Esophagus squamous epithelium (tissue), 5 donors: ENCODE measurements around the gene CSMD2. TPM values are rescaled to one million over a fixed set of nuclear protein-coding genes. Genes with fewer than 3 reads are reported as not detected.

Source experiments
- DNase-seq: peaks from one replicate; lab custom pipeline; 2025; lab: John Stamatoyannopoulos, UW
- H3K27ac ChIP-seq, 4 donors: fragments of 200-600 bp; sonication (generic); one replicate each; pipeline ENCODE4 v1.5.1; 2016 to 2019; ENCODE audit warnings: mild to moderate bottlenecking in 1 of 4
- H3K27me3 ChIP-seq, 4 donors: fragments of 200-600 bp; sonication (generic); 1 replicate in 3 of 4; 2 replicates in 1 of 4; pipeline versions ENCODE4 v1.5.1 to v1.6.0; 2017 to 2021; ENCODE audit warnings: antibody characterized with exemption in 1 of 4
- H3K36me3 ChIP-seq, 3 donors: fragments of 200-600 bp; sonication (generic); one replicate each; pipeline ENCODE4 v1.5.1; 2016 to 2019
- H3K4me1 ChIP-seq, 3 donors: fragments of 200-600 bp; sonication (generic); one replicate each; pipeline ENCODE4 v1.5.1; 2017 to 2019
- H3K4me3 ChIP-seq, 4 donors: fragments of 200-600 bp; sonication (generic); 1 replicate in 3 of 4; 2 replicates in 1 of 4; pipeline ENCODE4 v1.5.1; 2016 to 2019; ENCODE audit warnings: mild to moderate bottlenecking in 2 of 4, moderate library complexity in 1 of 4
- H3K9me3 ChIP-seq, 3 donors: fragments of 200-600 bp; sonication (generic); one replicate each; pipeline ENCODE4 v1.5.1; 2016 to 2019
- POLR2A ChIP-seq, 4 donors: fragments of 450-650 bp; IDR thresholded peaks; one replicate each; pipeline ENCODE4 v1.6.1; 2017; ENCODE audit warnings: antibody characterized with exemption in 4 of 4, mild to moderate bottlenecking in 4 of 4, moderate library complexity in 3 of 4
- WGBS, 2 donors: methylation state at CpG; one replicate each; pipeline ENCODE4 v1.1.5; 2018; 5-methylcytosine and 5-hydroxymethylcytosine counted together
- intact Hi-C: fragments of 100-400 bp; cut with DNase I; formaldehyde crosslinking; loops from one replicate; pipeline ENCODE4 v1.15.0; 2022
- total RNA-seq, 4 donors: library from RNA; depleted of rRNA; stranded (reverse); fragments of >200 nt; gene quantifications; one replicate each; pipeline ENCODE4 v1.1.0, GENCODE V29; 2016
- TF ChIP-seq, protein P1 (sequence below), 6 experiments: fragments of 450-650 bp in 4 of 6; fragments of 200-600 bp in 2 of 6; sonication (generic) in 2 of 6; IDR thresholded peaks; one replicate each; pipeline ENCODE4 v1.5.1; 2016 to 2019; ENCODE audit warnings: antibody characterized with exemption in 6 of 6, mild to moderate bottlenecking in 4 of 6, moderate library complexity in 4 of 6
- donor health status: DM: yes; HTN: yes; CAD: no.

Gene CSMD2
- total RNA-seq, 4 donors from 2014 or later, result under 0.01 to 0.13 TPM; not detected in 2

GRCh38 chr1:33724348-33724747, 440.7 kb downstream of the CSMD2 start:
- Histone ChIP-seq H3K36me3 (no peaks in the 10 kb centered on the region), H3K27ac (no peak overlapping the region), H3K9me3 (no peaks in the 10 kb centered on the region), H3K4me3 (no peak overlapping the region), H3K4me1 (no peaks in the 10 kb centered on the region), H3K27me3 (peaks cover 0 to 3% (median 0%) of the 10 kb centered on the region in 4 donors)
- intact Hi-C loops, result no loop called here
- no peak for DNase-seq
- TF ChIP-seq, protein P1, sequence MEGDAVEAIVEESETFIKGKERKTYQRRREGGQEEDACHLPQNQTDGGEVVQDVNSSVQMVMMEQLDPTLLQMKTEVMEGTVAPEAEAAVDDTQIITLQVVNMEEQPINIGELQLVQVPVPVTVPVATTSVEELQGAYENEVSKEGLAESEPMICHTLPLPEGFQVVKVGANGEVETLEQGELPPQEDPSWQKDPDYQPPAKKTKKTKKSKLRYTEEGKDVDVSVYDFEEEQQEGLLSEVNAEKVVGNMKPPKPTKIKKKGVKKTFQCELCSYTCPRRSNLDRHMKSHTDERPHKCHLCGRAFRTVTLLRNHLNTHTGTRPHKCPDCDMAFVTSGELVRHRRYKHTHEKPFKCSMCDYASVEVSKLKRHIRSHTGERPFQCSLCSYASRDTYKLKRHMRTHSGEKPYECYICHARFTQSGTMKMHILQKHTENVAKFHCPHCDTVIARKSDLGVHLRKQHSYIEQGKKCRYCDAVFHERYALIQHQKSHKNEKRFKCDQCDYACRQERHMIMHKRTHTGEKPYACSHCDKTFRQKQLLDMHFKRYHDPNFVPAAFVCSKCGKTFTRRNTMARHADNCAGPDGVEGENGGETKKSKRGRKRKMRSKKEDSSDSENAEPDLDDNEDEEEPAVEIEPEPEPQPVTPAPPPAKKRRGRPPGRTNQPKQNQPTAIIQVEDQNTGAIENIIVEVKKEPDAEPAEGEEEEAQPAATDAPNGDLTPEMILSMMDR (IDR thresholded peaks at IDR 0.05), result no peak
- TF ChIP-seq POLR2A (IDR thresholded peaks at IDR 0.05), result no peak
- WGBS, 2 donors, result 84 to 85% methylated on average over 2 to 7 of the region's 11 CpGs

DNA sequence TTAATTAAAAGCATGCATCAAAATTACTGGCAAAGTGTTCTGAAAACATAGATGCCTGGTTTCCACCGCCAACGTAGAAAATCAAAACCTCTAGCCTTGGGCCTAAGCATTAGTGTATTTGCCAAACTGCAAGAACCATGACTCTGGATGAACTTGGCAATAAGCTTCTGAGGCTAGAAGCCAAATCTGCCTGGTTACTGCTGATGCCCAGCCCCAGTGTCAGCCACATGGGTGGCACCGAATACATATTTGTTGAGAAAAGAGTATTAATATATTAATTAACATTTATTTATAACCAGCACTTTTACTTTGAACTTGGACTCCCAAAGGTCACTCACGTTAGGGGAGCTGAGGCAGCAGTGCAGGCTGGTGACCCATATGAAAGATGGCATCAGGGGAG, 441.8 kb downstream of the CSMD2 start:
- Histone ChIP-seq H3K27me3 (no peaks in the 10 kb centered on the region), H3K36me3 (no peaks in the 10 kb centered on the region), H3K9me3 (no peaks in the 10 kb centered on the region), H3K4me1 (no peaks in the 10 kb centered on the region), H3K27ac (no peak overlapping the region), H3K4me3 (no peak overlapping the region)
- no peak for TF ChIP-seq POLR2A (IDR thresholded peaks at IDR 0.05)
- TF ChIP-seq, protein P1 (IDR thresholded peaks at IDR 0.05), result no peak
- intact Hi-C loops, result no loop called here
- WGBS, 2 donors, result 57 to 62% methylated on average over 4 of the region's 4 CpGs
- DNase-seq, result no peak

DNA sequence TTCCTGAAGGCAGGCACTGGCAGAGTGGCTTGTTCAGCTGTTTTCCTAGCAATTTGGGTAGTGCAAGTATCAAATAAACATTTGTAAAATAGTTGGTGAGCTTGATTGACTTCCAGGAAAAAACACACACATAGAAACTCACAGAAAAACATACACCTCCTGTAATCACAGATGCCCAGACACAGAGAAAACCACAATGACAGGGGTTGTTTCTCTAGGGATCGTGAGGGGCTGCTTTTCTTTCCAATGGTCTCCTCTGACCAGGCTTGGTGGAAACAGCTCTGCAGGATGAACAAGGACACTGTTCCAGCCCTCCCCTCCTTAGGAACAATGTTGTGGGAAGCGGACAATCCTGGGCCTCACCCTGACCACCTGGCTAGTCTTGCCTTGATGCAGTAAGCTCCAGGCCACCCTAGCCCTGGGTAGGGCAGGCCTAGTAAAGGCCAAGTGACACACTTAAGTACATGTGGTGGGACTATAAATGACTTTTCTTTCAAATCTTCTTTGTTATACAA, 443.7 kb downstream of the CSMD2 start:
- DNase-seq, result no peak
- no peaks in the 10 kb centered on the region for H3K9me3 ChIP-seq
- H3K27ac ChIP-seq, result no peak overlapping the region
- TF ChIP-seq, protein P1 (IDR thresholded peaks at IDR 0.05), result no peak
- no peak for TF ChIP-seq POLR2A (IDR thresholded peaks at IDR 0.05)
- H3K36me3 ChIP-seq, result no peaks in the 10 kb centered on the region
- no peaks in the 10 kb centered on the region for H3K4me1 ChIP-seq
- no peak overlapping the region for H3K4me3 ChIP-seq
- no peaks in the 10 kb centered on the region for H3K27me3 ChIP-seq
- 72 to 79% methylated on average over 2 of the region's 2 CpGs for WGBS, 2 donors
- intact Hi-C loops, result no loop called here

DNA sequence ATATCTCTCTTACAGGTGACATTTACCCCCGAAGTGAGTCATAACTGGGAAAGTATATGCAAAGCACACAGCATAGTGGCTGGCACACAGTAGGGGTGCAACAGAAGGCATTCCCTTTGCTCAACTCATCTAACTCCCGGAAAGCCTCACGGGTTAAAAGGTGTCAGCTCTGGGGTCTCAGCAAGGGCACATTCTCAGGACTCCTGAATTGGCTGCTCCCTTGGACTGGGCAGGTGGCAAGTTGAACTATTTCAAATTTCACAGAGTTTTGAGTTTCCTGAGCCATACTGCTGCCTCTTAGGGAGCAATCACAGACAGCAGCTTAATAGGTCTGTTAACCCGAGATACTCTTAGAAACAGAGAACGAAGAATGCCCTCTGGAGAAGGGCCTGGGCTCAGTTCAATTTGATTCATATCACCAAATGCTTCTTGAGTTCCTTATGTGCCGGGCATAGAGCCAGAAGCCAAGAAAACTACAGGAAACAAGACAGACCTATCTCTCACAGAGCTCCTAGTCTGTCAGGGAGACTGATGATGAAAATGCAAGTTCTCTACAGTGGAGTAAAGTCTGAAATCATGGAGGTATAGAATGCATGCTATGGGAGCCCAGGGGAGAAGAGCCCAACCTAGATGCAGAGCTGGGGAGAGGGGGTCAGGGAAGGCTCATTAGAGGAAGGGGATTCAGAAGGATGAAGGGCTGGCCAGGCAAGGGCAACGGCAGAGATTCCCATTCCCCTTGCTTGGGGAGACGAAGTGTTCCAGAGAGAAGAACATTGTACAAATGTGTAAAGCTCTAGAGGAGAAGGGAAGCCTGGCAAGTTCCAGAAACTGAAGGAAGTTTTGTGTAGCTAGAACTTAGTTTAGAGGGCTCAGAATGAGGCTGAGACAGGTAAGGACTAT, 445.0 kb downstream of the CSMD2 start:
- WGBS, 2 donors, result 54 to 67% methylated on average over 7 to 8 of the region's 8 CpGs
- DNase-seq, result no peak
- TF ChIP-seq, protein P1 (IDR thresholded peaks at IDR 0.05), result no peak
- TF ChIP-seq POLR2A (IDR thresholded peaks at IDR 0.05), result no peak
- H3K27me3 ChIP-seq, result peaks cover 0 to 12% (median 0%) of the 10 kb centered on the region in 4 donors
- no peaks in the 10 kb centered on the region for H3K4me1 ChIP-seq
- no peaks in the 10 kb centered on the region for H3K9me3 ChIP-seq
- no peak overlapping the region for H3K27ac ChIP-seq
- no peak overlapping the region for H3K4me3 ChIP-seq
- intact Hi-C loops, result no loop called here
- no peaks in the 10 kb centered on the region for H3K36me3 ChIP-seq

GRCh38 chr1:33719326-33719725, 445.7 kb downstream of the CSMD2 start:
- no peaks in the 10 kb centered on the region for H3K9me3 ChIP-seq
- H3K36me3 ChIP-seq, result no peaks in the 10 kb centered on the region
- H3K4me1 ChIP-seq, result no peaks in the 10 kb centered on the region
- intact Hi-C loops, result no loop called here
- no peak for DNase-seq
- peaks cover 0 to 19% (median 0%) of the 10 kb centered on the region in 4 donors for H3K27me3 ChIP-seq
- no peak overlapping the region for H3K27ac ChIP-seq
- 43 to 63% methylated on average over 1 to 4 of the region's 4 CpGs for WGBS, 2 donors
- no peak for TF ChIP-seq POLR2A (IDR thresholded peaks at IDR 0.05)
- TF ChIP-seq, protein P1 (IDR thresholded peaks at IDR 0.05), result no peak
- no peak overlapping the region for H3K4me3 ChIP-seq
